Liver (tissue), 3 donors: Measurements from ENCODE around the gene RTN4RL1.

ENCODE experiments used
- CTCF ChIP-seq: fragments of 150-350 bp; IDR thresholded peaks from 2 replicates; pipeline ENCODE4 v1.5.1; 2017; ENCODE audit warnings: improper control_type of control experiment, low read depth, low read length; ENCODE audit not compliant: missing input control
- EGR1 ChIP-seq, 2 donors: IDR thresholded peaks; 2 replicates each; pipeline ENCODE4 v1.6.1; 2016 to 2018; ENCODE audit warnings: antibody characterized with exemption in 2 of 2, low read depth in 2 of 2
- GABPA ChIP-seq, 2 donors: IDR thresholded peaks in 1 of 2; conservative IDR thresholded peaks in 1 of 2; 2 replicates each; pipeline ENCODE4 v1.6.1; 2016; ENCODE audit warnings: antibody characterized with exemption in 2 of 2, mild to moderate bottlenecking in 1 of 2, moderate library complexity in 1 of 2
- HNF4G ChIP-seq: IDR thresholded peaks from 2 replicates; pipeline ENCODE4 v1.6.1; 2016; ENCODE audit warnings: antibody characterized with exemption
- NR2F2 ChIP-seq: IDR thresholded peaks from 2 replicates; pipeline ENCODE4 v1.6.1; 2016; ENCODE audit warnings: antibody characterized with exemption
- SP1 ChIP-seq: IDR thresholded peaks from 2 replicates; pipeline ENCODE4 v1.6.1; 2018; ENCODE audit warnings: antibody characterized with exemption, mild to moderate bottlenecking
- YY1 ChIP-seq: IDR thresholded peaks from 2 replicates; pipeline ENCODE4 v1.6.1; 2016; ENCODE audit warnings: antibody characterized with exemption, mild to moderate bottlenecking
- ZBTB33 ChIP-seq: IDR thresholded peaks from 2 replicates; pipeline ENCODE4 v1.6.1; 2016; ENCODE audit warnings: antibody characterized with exemption
- TF ChIP-seq, protein P1 (sequence below): IDR thresholded peaks from 2 replicates; pipeline ENCODE4 v1.6.1; 2016; ENCODE audit warnings: antibody characterized with exemption, mild to moderate bottlenecking
- TF ChIP-seq, protein P2 (sequence below): IDR thresholded peaks from 2 replicates; pipeline ENCODE4 v1.6.1; 2016; ENCODE audit warnings: antibody characterized with exemption
- donor health status: healthy.
- donor health status: healthy.

DNA sequence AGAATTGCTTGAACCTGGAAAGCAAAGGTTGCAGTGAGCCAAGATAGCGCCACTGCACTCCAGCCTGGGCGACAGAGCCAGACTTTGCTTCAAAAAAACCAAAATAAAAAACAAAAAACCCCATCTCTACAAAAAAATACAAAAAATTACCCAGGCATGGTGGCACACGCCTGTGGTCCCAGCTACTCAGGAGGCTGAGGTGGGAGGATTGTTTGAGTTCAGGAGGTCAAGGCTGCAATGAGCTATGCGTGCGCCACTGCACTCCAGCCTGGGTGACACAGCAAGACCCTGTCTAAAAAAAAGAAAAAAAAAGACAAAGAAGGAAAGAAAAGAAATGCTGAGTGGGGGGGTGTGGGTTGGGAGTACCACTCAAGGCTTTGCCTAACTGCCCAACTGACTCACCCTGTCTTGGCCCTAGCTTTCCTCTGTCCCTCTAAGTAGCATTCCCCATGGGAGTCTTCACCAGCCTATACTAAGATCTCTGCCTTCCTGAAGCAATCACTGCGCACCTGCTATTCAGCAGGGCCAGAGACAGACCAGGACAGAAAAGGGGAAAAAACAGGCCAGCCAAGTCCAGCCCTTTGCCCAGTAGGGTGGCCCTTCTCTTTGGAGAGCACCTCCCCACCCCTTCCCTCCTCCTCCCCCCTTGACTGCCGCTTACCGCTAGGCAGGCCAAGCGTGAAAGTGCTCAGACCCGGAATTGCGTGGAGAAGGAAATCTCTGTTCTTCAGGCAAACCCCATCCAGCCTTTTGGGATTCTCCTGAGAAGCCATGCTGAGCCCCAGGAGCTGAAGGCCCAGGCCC lies 45.8 kb downstream of the RTN4RL1 start:
- TF ChIP-seq CTCF = no peak
- TF ChIP-seq YY1 = no peak
- TF ChIP-seq, protein P1, sequence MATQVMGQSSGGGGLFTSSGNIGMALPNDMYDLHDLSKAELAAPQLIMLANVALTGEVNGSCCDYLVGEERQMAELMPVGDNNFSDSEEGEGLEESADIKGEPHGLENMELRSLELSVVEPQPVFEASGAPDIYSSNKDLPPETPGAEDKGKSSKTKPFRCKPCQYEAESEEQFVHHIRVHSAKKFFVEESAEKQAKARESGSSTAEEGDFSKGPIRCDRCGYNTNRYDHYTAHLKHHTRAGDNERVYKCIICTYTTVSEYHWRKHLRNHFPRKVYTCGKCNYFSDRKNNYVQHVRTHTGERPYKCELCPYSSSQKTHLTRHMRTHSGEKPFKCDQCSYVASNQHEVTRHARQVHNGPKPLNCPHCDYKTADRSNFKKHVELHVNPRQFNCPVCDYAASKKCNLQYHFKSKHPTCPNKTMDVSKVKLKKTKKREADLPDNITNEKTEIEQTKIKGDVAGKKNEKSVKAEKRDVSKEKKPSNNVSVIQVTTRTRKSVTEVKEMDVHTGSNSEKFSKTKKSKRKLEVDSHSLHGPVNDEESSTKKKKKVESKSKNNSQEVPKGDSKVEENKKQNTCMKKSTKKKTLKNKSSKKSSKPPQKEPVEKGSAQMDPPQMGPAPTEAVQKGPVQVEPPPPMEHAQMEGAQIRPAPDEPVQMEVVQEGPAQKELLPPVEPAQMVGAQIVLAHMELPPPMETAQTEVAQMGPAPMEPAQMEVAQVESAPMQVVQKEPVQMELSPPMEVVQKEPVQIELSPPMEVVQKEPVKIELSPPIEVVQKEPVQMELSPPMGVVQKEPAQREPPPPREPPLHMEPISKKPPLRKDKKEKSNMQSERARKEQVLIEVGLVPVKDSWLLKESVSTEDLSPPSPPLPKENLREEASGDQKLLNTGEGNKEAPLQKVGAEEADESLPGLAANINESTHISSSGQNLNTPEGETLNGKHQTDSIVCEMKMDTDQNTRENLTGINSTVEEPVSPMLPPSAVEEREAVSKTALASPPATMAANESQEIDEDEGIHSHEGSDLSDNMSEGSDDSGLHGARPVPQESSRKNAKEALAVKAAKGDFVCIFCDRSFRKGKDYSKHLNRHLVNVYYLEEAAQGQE = no peak
- TF ChIP-seq NR2F2 = no peak
- TF ChIP-seq SP1 = no peak
- TF ChIP-seq ZBTB33 = no peak
- TF ChIP-seq GABPA (IDR thresholded peaks at IDR 0.05 in 1 of 2, conservative IDR thresholded peaks at IDR 0.05 in 1 of 2) = no peak
- TF ChIP-seq HNF4G = no peak
- TF ChIP-seq, protein P2, sequence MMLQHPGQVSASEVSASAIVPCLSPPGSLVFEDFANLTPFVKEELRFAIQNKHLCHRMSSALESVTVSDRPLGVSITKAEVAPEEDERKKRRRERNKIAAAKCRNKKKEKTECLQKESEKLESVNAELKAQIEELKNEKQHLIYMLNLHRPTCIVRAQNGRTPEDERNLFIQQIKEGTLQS = no peak
- no peak for TF ChIP-seq EGR1 (IDR thresholded peaks at IDR 0.05; ENCODE audit: low read depth in 2 of 2)
